Dermis blood vessel endothelial cell (primary cell): ENCODE results near the gene CNIH2. TPM values are rescaled to one million over a fixed set of nuclear protein-coding genes. Genes with fewer than 3 reads are reported as not detected.

ENCODE experiments used
- DNase-seq: peaks from one replicate; pipeline ENCODE4 v3.0.0; 2010
- total RNA-seq: library from RNA; depleted of rRNA; stranded (reverse); fragments of >200 nt; gene quantifications from 2 replicates; pipeline ENCODE4 v1.2.3, GENCODE V29; 2014

Gene CNIH2
- total RNA-seq, 1 donor from 2014 or later: not detected

DNA sequence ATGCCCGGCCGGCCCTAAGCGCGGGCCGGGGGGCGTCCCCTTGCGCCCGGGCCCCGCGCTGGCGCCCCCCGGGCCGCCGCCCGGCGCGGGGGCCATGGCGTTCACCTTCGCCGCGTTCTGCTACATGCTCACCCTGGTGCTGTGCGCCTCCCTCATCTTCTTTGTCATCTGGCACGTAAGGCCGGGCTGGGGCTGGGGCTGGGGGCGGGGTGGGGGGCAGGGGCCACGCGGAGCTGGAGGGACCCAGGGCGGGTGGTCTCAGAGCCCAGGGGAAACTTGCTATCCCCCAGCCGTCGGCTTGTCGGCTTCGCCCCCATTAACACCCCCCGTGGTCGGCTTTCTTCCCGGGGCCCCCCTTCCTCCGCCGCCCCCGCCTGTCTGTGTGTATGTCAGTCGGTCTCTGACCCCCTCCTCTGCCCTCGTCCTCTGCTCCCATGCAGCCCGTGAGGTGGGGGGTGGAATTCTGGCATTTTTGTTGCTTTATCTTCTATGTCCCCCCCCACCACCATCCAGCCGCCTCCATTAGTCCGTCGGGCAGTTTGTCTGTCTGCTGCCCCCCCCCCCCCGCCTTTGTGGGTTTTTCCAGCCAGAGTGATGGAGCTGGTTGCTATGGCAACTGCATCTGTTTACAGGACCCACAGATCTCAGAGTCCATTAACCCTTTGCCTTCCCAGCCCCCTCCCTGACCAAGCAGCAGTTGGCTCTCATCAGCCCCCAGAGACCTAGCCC is 552 bp downstream of the CNIH2 start:
- no peak for DNase-seq

DNA sequence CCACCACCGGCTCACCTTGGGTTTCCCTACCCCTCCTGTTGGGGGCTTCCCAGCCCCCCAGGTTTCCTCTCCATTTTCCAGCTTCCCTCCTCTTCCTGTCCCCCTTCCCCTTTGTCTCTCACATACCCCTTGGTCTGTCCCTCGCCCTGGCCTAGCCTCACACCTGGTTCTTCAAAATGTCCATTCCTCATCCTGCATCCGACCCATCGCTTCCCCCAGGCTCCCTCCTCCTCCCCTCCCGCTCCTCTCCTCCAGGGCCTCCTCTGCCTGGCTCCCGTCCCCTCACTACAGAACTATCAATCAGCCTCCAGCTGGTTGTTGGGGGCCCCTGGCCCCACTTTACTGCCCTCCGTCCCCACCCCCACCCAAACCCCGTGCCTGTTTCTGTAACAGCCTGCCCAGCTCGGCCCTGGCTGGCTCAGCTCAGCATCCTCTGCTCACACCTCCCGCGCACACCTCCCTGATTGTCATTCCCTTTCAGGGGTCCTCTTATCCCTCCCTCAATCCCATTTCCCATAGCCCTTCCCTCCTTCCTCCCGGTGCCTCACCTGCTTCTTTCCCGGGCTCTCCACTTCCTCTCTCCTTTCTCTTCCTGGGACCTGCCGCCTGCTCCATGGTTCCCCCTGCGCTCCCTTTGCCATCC is 1.2 kb downstream of the CNIH2 start:
- no peak for DNase-seq

DNA sequence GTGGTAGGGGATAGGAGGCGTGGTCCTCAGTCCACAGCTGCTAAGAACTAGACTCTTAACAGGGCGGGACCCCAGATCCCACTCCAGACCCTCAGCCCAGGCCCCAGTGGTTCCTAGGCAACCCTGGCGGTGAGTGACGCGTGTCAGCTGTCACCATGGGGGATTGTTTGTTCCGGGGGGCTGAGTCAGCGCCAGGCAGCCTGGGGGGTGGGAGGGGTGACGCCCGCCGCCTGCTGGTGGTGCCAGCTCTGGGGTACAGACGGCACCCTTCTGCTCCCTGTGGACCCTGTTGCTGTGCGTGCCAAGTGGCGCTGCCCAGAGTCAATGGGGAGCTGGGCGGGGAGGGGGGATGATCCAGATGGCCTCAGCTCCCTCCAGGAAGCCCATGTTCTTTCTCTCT is 2.5 kb downstream of the CNIH2 start:
- DNase-seq: no peak

DNA sequence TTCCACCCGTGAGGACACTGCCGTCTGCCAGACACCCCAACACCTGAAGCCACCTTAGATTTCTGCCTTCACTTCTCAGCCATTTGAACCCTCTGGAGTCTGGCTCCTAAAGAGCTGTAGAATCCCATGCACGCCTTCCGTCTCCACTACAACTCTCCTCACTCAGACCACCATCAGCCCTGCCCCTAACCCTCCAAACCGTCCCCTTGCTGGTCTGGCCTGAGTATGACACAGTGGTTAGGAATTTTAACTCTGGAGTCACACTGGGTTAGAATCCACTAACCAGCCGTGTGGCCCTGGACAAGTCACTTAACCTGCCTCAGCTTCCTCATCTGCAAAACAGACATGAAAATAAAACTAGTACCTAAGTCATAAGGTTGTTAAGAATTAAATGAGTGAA is 3.0 kb downstream of the CNIH2 start:
- no peak for DNase-seq

DNA sequence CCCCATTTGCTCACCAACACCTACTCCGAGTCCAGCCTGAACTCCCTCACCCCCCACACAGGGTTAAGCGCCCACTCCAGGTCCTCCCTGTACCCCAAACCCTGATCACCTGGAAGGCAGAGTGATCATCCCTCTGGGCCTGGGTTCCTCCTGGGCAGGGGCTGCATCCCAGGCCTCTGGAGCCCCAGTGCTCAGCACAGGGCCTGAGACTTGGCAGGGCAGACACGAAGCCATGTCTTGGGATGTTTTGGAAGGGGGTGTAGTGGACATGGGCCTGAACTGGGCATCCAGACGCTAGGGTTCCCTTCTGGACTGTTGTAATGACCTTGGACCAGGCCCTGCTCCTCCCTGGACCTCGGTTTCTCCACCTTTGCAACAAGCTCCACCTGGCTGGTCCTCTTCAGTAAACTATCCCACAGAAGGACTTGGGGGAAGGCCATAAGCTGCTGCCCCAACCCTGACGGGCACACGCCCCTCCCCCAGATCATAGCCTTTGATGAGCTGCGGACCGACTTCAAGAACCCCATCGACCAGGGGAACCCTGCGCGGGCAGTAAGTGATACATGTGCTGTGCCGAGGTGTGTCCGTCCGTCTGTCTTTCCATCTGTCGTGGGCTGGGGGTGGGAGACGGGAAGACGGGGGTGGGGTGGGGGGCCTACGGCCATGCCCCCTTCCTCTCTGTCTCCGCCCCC is 3.9 kb downstream of the CNIH2 start:
- no peak for DNase-seq

DNA sequence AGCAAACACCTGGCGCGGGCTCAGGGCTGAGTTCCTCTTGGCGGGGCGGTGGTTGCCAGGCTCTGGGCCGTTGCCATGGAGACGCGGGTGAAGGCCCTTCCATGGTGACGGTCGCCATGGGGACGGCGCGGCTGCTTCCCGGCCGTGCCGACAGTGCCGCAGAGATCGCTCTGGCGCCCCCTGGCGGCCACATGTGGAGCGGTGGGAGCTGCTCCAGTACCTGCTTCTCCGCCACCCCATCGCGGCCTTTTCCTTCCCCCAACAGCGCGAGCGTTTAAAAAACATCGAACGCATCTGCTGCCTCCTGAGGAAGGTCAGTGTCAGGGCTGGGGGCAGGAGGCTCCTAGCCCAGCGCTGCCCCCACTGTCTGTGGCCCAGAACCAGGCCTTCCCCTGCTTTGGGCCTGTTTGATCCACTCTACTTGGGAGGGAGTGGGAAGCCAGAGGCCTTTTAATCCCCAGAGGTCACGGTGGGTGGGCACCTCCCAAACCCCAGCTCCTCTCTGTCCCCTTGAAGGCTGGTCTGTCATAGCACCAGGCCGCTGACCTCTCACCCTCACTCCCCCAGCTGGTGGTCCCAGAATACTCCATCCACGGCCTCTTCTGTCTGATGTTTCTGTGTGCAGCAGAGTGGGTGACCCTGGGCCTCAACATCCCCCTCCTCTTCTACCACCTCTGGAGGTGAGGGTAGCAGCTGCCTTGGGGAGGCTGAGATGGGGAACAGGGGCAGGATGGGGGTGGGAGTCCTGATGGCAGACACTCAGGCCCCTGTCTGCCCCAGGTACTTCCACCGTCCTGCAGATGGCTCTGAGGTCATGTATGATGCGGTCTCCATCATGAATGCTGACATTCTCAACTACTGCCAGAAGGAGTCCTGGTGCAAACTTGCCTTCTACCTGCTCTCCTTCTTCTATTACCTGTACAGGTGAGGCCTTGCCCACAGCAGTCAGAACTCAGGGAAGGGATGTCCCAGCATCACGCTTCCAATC is 4.8 kb downstream of the CNIH2 start:
- DNase-seq: peak; percentile 98

DNA sequence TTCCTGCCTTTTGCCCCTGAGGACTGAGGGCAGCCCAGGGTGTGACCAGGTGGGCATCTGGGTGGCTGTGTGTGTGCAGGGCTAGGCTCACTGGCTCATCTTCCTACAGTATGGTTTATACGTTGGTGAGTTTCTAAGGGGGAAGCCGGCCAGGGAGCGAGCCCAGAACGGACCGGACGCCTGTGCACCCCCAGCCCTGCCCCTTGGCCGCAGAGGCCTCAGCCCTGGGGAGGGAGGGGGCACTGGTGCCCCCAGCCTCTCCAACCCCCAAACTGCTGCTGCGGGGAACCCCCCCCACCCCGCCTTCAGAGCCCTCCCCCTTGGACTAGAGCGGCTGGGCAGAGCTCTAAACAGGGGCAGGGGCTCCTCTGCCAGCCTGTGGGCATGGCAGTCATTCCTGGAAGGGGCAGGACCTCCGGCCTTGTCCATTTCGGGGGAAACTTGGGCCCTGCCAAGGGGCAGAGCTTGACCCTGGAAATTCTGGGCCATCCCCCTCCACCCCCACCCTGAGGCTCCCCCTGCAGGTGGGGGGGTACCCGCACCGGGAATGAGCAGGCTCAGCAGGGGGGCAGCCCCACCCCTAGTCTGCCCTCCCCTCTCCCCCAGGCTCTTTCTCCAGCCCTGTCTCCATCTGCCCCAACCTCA is 5.6 kb downstream of the CNIH2 start:
- no peak for DNase-seq

DNA sequence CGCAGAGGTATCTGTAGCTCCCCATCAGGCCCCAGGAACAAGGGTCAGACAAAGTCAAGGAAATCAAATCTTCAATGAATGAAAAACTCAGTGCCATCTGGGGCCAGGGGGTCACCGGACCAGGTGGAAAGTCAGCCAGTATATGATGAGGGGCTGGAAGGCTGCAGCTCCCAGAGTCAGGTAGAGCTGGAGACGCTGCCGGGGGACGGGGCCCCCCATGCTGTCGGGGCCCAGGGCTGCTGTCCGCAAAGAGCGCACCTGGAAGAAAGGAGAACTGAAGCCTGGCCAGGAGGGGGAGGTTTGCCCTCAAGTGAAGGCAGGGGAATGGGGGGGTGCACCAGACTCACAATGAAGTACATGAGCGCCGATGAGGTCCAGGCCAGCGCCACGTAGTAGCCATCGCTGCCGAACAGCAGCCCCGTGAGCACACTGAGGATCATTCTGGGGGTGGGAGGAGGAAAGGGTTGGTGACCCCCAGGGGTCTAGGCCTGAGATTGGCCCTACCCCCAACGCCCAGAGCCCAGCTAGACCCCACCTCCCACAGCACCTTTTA is 6.6 kb downstream of the CNIH2 start:
- DNase-seq: no peak

DNA sequence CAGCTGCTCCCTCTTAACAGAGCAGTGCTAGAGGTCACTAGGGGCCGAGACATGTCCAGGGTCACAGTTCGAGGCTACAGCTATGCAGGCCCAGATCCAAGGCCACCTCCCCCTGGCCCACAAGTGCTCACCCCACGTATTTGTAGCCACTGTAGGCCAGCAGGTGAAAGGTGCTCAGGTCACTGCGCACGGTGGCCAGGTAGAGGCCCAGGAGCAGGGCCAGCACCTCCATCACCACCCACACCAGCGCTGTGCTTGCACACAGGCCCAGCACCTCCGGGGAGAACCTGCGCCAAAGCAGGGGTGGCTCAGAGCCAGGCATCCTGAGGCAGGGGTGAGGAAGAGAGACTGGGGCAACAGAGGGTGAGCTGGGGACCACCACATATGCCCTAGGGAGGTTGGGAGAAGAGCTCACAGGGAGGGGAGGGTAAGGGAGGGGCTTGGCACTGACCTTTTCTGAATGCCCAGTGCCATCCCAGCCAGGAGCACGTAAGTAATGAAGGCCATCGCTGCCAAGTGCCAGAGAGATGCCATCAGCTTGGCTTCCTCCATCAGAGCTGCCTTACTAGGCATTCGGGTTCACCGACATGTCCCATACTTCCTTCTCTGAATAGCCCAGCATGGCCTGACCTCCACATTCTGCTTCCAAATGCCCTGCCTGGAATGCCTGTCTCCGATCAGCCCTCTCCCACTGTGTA is 7.4 kb downstream of the CNIH2 start:
- DNase-seq: no peak

DNA sequence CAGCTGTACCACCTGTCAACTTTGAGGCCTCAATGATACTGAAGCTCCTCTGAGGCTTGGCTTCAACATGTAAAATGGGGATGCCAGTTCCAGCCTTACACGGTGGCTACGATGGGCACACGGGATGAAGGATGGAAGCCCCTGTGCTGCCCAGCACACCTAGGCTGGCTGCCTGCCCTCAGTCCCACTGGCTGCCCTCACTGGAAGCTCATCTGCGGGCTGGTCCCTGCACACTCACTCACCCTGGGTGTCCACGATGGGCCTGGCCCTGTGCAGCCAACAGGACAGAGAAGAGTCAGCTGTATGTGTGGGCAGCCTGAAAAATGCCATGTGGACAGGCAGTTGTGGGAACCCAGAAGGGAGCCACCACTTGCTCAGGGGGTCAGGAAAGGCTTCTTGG is 8.7 kb downstream of the CNIH2 start:
- no peak for DNase-seq

DNA sequence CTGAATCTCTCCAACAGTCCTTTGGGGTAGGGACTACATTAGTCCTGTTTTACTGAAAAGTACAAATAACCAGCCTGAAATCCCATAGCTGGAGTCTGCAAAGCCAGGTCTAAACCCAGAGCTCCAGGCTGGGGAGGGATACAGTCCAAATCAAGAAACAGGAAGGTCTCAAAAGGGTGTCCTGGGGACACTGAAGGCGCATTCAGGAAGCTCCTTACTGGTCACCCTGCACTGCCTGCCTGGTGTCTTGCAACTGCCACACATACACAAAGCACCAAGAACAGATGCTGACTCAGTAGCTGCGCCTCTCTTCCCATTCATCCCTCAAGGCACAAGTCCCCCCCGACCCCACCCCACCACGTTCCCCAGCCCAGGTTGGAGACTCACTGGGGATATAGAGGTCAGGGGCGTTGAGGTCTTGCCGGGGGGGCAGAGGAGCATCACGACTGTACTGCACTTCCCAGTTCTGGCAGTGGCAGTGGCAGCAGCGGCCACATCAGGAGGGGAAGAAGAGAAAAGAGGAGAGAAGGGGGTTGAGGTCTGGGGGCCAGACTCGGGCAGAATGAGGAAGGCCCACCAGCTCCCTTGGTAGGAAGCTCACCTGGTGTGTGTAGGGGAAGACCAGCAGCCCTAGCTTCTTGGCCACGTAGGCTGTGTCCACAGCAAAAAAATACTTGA is 9.4 kb downstream of the CNIH2 start:
- DNase-seq: no peak

DNA sequence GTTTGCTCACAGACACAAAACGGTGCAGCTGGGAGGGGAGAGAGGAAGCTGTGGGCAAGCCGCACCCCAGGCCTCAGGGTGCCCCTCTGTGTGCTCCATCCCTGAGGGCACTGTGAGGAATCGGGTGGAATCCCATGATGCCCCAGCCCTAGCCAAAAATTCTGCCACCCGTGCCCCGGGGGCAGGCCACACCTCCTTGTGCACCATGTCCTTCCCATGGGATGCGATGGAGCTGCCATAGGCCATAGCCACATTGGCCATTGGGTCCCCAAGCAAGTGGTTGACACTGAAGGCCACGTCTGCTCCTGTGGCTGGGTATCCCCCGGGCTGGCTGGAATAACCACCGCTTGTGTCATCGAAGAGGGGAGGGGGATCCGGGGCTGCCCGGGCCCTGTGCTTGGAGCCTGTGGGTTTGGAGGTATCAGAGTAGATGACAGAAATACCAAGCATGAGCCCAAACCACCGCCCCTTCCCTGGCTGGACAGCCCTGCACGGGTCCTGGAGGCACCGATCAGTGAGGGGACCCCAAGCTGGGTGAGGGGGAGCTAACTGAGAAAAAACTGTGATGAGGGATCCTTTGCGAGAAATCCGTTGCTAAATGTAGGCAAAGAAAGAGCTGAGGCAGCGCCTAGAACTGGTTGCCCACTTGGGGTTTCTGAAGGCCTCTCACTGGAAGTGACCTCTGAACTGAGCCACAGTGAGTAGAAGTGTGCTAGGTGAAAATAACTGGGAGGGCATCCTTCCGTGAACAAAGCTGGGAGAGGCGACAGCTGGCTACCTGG is 10.1 kb downstream of the CNIH2 start:
- no peak for DNase-seq

DNA sequence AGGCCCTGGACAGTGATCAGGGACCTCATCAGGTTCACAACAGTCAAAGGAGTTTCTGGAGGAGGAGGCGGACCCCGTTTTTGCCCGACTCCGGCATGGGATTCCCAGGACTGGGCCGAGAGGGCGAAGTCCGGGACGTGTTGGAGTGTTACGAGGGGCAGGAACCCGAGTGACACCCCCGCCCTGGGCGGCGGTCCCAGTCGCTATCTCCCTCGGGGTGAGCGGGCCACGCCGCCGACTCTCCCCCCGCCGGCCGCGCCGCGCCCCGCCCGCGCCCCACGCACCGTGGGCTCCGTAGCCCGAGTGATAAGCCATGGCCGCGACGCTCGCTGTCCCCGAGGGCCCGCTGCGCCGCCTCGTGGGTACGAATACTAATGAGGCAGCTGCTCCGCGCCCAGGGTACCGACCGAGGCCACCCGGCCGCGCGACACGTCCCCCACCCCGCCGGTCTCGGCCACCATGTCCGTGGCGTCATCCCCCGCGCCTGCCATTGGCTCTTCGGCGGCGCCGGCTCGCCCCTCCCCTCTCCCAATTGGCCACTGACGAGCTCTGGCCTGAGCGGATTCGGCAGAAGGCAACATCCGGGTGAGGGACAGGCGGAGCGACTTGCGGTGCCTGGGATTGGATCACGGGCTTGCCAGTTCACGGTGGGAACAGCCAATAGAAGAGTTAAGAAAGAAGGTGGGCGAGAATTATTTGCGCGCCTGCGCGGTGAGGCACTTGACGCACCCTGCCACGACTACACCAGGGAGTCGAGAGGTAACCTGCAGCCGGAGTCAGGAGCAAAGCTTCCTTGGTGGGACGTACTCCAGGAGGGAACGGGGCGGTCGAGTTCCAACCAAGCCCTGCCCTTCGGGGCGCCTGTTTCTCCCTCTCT is 10.9 kb downstream of the CNIH2 start, which contains the start of gene YIF1A:
Gene YIF1A (minus strand): TSS at position 473 of the 877 bp plus-strand sequence. CDS start 158 bp downstream, at position 315.
- peak; percentile 100 for DNase-seq

DNA sequence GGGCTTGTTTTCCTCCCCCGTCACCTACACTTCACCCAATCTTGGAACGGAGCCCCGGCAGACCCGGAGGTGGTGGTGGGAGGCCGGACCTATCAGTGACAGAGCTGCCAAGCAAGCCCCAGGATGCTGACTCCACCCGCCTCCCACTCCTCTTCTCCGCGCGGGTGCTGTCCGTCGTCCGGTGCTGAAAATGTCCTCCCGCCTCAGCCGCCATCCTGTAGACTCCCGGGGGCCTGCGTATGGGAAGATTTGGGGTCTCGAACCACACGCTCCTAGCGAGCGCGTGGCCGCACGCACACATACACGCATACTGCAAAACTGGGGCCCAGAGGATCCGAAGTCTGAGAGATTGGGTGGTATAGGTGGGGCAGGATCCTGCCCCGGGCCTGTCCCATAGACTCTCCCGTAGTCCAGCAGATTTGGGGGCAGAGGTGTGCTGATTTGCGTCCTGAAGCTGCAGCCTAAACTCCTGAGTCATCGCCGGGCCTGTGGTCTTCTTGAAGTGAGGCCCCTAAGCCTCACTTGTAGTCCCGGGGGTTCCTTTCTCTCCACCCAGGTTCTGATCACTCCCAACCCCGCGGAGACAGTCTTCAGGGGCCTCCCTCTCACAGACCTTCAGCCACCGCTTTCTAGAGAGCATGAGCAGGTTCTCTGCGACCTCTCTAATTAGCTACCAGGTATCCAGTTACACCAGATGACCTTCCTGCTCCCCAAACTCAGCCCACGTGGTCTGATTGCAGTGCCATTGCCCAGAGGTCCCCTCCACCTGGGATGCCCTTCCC is 11.8 kb downstream of the CNIH2 start:
- peak; percentile 79 for DNase-seq

DNA sequence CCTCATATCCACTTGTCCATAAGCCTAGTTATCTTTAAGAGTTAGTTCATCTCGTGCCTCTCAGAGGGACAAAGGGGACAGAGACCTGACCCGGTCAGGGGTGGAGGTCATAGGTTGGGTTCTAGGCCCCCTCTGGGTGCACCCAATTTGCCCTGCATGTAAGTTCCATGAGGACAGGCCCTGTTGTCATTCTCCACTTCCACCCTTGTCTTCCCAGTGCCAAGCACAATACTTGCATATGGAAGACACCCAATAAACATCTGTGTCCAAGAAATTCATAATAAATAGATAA is 12.3 kb downstream of the CNIH2 start:
- no peak for DNase-seq

DNA sequence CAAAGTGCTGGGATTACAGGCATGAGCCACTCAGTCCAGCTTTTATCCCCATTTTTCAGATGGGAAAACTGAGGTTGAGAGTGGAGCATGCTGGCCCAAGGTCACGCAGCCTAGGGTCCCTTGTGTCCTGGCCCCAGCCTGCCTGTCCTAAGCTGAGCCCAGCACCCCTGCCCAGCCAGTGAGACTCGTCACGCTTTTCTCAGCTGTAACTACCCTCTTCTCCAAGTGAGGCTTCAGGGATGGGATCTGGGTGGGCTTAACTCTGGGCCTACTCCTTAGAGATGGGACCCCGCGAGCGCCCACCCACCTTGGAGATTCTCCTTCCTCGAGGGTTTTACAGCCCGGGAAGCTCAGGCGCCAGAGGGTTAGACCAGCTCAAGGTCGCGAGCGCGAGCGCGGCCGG is 13.3 kb downstream of the CNIH2 start:
- DNase-seq: no peak

DNA sequence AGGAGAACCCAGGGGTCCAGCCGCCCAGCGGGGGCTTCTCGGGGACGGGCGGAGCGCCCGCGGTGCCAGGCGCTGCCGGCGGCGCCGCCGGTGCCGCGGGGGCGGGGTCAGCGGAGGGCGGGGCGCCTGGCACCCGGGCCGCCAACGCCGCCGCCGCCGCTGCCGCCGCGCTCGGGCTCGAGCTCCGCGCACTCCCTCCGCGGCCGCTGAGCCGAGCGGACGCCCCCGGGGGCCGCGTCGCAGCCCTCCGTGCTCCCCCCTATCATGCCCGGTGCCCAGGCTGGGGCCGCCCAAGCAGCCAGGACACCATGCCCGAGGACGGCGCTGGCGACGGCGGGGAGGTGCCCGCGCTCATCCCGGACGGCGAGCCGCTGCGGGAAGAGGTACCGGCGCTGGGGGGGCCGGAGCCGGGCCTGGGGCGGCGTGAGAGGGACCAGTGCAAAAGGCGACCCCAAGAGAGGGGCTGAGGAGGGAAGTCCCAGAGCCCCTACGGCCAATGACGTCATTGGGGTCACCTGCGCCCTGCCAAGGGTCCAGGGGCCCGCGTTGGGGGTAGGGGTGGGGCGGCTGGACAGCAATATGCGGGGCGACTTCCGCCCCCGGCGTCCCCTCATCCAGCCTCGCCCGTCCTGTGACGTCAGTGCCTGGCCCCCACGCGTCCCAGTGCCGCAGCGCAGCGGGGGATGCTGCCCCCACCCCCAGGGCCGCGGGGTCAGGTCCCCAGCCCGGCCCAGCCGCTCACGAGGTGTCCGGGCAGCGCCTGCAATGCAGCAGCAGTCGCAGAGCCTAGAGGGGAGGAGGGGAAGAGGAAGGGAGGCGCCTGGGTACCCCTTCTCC is 13.9 kb downstream of the CNIH2 start, which contains the start of gene TMEM151A:
Gene TMEM151A (plus strand): TSS at position 189 of the 837 bp plus-strand sequence. CDS start 120 bp downstream, at position 309.
- no peak for DNase-seq
